ENCODE measurements around the gene NKX1-1. TPM values are rescaled to one million over a fixed set of nuclear protein-coding genes. Genes with fewer than 3 reads are reported as not detected.
"Not testable (repeated sequence)": the region's sequence is repeated elsewhere in the genome, so short reads cannot be mapped to it uniquely, and the experiment has no call there.

The NKX1-1 gene
- total RNA-seq, 1 experiment from 2014 or later, result not detected

DNA sequence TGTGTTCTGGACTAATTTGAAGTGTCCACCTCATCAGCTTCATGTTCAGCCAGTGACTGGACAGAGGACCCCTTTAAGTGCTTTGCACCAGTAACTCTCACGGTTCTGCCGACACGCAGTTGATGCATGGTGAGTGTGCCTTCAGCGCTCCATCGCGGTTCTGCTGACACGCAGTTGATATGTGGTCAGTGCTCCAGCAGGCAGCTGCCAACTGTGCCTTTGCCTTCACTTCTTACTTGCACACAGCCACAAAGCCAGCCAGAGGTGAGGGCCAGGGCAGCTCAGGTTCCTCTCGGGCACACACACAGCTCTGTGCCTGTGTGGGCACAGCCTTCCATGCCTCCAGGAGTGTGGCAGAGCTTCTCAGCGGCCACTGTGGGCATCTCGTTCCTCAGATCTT is 12.4 kb downstream of the NKX1-1 start:
- no peak for DNase-seq (ENCODE audit: low read depth)

DNA sequence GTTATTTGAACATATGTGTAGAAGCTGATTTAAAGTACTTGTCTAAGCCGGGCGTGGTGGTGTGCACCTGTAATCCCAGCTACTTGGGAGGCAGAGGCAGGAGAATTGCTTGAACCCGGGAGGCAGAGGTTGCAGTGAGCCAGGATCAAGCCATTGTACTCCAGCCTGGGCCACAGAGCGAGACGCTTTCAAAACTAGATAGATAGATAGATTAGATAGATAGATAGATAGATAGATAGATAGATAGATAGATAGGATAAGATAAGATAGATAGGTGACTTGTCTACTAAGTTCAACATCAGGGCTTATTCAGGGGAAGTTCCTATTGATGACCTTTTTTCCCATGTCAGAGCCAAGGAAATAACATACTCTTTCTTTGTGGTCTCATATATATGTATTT is 12.9 kb downstream of the NKX1-1 start:
- not testable (repeated sequence) for DNase-seq (ENCODE audit: low read depth)

DNA sequence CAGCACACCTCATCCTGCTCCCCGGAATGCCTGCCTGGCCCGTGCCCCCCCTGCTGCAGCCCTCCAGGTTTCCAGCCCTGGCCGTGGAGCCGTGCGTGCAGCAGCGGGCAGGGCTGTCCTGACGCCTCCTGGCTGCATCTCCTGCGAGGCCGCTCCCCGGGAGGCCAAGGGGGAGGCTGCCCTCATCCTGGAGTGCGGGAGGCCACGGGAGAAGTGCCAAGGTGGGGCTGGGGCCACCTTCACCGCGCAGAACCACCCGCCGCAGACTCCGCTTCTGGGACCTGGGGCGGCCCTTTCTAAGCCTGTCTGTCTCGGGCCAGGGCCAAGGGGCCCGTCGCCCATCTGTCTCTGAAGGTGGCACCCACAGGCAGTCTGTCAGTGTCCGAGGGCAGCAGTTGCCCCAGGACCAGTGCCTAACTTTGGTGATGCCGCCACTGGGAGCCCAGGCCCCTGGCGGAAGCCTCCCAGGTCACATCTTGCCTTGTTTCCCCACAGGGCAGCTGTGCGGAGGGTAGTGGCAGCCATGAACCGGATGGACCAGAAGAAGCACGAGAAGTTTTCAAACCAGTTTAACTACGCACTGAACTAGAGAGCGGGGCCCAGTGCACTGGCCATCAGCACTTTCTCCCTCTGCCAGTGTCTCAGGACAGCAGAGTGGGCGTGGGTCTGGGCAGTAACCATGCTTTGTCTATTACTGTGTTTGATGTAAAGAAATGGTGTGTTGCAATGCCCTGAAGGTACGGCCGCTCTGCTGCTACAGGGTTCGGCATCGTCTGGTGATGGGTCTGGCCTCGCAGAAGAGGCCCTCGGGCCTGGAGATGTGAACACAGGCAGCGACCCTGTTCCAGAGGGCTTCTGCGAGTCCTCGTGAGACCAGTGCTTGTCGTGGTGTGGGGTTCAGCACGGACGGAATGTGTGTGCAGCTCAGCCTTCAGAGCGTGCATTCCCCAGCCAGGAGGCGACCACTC is 20.6 kb downstream of the NKX1-1 start:
- DNase-seq (ENCODE audit: low read depth), result no peak

GRCh38 chr4:1384675-1385372 is 21.4 kb downstream of the NKX1-1 start:
- no peak for DNase-seq (ENCODE audit: low read depth)

DNA sequence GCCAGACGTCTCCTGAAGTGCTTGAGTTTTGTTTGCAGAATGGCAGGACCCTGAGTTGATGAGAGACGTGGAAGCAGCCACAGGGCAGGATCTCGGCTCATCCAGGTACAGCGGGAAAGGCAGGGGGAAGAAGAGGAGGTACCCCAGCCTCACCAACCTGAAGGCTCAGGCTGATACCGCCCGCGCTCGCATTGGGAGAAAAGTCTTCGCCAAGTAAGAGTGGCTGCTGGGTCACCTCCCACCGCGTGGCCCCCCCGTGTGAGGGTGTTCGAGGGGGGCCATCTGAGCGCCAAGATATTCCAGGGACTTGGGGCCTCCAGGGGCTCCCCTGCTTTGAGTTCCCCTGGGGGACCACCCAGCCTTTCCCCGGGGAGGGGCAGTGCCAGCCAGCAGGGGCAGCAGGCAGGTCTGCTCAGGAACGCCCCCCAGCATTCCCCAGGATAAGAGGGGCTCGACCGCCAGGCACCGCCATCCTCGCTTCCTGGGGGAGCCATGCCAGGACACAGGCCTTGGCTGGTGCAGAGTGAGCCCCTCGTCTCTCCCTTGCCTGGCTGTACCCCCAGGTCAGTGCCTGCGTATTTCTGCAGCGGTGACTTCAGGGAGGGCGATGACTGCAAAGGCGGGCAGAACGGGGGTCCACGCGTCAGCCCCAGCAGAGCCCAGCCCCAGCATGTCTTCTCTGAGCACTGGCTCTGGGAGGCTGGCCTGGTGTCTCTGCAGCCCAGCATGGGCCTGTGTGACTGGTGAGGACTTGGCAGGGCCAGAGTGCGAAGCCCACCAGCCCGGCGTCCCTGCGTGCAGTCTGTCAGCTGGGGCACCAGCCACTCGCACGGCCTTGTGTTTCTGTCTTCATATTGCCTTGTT is 22.3 kb downstream of the NKX1-1 start:
- DNase-seq (ENCODE audit: low read depth), result no peak

DNA sequence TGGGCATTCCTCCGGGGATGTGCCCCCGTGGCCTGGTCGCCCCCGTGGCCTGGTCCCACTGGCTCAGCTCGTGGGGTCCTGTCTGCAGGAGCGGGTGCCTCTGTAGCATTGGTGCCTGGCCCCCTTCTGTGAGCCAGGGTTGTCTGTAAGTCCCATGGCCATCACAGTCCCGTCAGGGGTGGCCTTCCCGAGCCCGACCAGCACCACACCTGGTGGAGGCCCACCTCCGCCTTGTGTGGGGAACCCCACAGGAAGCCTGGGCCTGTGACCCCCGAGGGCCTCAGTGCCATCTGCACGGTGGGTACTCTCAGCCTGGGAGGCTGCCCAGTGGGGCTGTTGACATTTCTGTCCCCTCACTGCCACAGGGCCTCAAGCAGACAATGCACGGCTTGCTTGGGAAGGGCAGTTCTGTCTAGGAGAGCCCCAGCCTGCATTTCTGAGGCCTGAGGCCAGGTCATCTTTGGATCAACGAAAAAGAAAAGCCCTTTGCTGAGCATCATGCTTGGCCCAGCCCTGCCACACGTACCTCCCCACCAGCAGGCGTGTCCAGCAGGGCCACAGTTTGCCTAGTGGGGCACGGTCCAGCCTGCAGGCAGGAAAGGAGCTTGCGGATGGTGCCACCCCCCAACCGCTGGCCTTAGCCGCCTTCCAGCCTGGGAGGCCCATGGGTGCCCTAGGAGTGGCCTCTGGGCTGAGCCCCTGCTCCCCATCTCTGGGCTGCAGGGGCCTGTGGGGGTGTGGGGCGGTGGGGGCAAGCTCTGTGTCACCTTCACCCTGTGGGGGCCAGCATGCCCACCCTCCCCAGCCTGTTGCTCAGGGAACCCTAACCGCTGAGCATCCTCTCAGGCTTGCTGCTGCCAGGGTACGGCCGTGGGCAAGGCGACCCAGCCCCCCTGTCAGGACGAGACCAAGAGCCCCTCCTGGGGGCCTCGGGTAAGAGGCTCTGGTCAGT is 23.2 kb downstream of the NKX1-1 start:
- DNase-seq (ENCODE audit: low read depth), result no peak

DNA sequence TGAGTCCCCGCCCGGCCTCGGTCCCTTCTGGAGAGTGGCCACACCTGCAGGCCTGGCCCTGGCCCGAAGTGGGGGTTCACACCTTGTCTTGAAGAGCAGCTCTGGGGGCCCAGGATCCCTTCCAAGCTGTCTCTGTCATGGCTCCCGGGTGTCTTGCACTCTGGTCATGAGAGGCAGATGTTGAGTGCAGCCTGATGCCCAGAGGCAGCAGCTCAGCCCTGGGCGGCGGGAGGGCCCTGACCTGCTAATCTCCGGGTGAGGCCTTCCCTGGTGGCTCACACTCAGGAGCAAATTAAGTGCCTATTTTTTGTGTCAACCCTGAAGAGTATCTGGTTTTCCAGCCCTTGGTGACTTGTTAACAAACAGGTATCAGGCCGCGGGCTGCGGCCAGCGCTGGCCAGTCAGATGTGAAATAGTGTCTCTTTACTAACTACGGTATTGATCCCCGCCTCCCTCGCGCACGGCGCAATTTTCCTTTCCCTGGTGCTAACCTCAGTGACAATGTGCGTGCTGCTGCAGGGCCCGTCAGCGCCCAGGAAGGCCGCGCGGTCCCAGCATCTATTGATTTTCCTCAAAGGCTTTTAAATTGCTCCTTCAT is 24.2 kb downstream of the NKX1-1 start:
- no peak for DNase-seq (ENCODE audit: low read depth)

- no peak for DNase-seq (ENCODE audit: low read depth)
These were observed 25.0 kb downstream of the NKX1-1 start for GRCh38 chr4:1381181-1381621.

- DNase-seq (ENCODE audit: low read depth), result no peak
These were observed 25.7 kb downstream of the NKX1-1 start for GRCh38 chr4:1380368-1381151.

DNA sequence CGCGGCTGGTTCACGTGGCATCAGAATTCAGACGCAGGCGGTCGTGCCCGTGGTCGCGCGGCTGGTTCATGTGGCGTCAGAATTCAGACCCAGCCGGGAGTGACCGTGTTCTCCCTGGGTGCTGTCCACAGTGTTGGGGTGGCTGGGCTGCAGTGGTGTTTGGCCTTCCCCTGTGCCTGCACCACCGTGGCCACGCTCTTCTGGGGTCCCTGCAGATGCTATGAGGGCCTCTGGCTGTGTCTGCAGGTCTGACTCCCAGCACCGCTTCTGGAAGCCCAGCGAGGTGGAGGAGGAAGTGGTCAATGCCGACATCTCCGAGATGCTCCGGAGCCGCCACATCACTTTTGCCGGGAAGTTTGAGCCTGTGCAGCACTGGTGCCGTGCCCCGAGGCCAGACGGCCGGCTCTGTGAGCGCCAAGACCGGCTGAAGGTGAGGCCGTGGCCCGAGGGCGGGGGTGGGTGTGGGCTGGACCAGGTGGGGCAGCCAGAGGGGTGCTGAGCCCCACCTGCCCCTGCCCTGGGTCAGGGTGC is 26.4 kb downstream of the NKX1-1 start:
- DNase-seq (ENCODE audit: low read depth), result no peak

- DNase-seq (ENCODE audit: low read depth), result no peak
These were observed 26.9 kb downstream of the NKX1-1 start for GRCh38 chr4:1379351-1379781.

- DNase-seq (ENCODE audit: low read depth), result no peak
These were observed 27.5 kb downstream of the NKX1-1 start for GRCh38 chr4:1378559-1379231.

DNA sequence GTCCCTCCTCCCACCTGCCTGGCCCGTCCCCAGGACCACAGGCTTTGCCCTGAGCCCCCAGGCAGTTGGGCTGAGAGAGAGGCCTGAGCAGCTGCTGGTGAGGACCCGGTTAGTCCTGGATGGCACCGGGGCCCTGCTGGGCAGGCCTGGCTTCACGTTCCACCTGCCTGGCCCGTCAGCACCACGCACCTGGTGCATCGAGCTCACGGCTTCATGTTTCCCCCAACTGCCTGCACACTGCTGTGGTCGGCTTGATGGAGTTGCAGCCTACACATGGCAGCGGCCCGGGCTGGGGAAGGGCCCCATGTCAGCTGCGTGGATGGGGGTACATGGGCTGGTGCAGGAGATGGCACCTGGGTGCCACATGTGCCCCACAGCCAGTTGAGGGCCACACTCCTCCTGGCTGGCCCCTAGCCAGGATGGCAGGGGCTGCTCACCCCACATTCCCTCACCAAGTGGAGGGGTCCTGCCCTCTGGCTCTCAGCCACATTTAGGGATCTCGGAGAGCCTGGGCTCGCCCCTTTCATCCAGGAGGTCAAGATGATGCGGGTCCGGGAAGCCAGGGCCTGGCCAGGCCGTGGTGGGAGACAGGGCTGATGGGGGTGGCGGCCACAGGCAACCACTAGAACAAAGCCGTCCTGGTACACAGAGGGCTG is 28.5 kb downstream of the NKX1-1 start:
- DNase-seq (ENCODE audit: low read depth), result no peak

- DNase-seq (ENCODE audit: low read depth), result no peak
These were observed 29.2 kb downstream of the NKX1-1 start for GRCh38 chr4:1376841-1377605.

DNA sequence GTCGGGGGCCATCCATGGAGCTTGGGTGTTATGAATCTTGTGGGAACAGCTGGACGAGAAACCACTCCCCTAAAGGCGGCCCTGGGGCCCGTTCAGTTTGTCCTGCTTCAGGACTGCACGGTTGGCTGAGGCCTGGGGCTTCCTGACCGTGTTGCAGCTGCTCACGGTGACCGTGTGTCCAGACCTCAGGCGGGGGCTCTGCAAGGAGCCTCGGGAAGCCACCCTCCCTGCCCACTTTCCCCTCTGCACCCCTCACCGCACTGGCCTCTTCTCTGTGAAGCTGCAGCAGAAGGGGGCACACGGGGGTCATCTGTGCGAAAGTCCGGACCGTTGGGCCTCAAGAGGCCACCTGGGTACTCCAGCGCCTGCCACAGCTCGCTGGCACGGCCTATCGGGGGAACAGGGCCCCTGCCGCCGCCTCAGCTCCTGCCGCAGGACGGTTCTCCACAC is 29.8 kb downstream of the NKX1-1 start:
- DNase-seq (ENCODE audit: low read depth), result no peak

- no peak for DNase-seq (ENCODE audit: low read depth)
These were observed 30.4 kb downstream of the NKX1-1 start for GRCh38 chr4:1375761-1376322.
